NOMO-1 treated with DMSO at 0.1 percent for 48 hours (cell line): ENCODE measurements around the gene HEY2.
"Not testable (repeated sequence)": the region's sequence is repeated elsewhere in the genome, so short reads cannot be mapped to it uniquely, and the experiment has no call there.

ENCODE experiments used
- DNase-seq: peaks from one replicate; lab custom pipeline; 2025; ENCODE audit not compliant: unreplicated experiment; lab: John Stamatoyannopoulos, UW

The HEY2 gene

DNA sequence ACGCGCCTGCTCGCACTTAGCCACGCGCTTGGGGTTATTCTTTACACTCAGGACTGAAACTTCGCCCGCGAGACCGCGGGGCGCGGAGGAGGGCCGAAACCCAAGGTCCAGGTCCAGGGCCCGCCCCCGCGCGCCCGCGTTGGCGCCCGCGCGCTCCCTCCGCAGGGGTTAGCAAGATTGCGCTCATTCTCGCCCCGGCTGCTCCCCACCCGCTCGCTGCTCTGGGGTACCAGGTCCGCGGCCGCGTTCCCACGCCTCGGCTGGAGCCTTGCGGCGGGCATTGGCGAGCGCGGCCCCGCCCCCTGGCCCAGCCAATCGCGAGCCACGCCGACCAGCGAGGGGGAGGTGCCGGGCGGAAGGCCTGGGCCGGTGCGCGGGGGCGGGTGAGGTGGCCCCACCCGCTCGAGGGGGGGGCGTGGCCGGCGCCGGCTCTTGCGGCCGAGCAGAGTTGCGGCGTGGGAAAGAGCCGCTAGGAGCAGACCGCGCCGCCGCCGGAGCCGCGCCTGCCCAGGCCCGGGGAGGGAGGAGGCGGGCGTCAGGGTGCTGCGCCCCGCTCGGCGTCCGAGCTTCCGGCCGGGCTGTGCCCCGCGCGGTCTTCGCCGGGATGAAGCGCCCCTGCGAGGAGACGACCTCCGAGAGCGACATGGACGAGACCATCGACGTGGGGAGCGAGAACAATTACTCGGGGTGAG is at the start of gene HEY2:
Gene HEY2, plus strand, starts transcription at position 460 of the 692 bp plus-strand sequence. Its CDS starts 145 bp downstream, at position 605.
- peak; percentile 81 for DNase-seq

DNA sequence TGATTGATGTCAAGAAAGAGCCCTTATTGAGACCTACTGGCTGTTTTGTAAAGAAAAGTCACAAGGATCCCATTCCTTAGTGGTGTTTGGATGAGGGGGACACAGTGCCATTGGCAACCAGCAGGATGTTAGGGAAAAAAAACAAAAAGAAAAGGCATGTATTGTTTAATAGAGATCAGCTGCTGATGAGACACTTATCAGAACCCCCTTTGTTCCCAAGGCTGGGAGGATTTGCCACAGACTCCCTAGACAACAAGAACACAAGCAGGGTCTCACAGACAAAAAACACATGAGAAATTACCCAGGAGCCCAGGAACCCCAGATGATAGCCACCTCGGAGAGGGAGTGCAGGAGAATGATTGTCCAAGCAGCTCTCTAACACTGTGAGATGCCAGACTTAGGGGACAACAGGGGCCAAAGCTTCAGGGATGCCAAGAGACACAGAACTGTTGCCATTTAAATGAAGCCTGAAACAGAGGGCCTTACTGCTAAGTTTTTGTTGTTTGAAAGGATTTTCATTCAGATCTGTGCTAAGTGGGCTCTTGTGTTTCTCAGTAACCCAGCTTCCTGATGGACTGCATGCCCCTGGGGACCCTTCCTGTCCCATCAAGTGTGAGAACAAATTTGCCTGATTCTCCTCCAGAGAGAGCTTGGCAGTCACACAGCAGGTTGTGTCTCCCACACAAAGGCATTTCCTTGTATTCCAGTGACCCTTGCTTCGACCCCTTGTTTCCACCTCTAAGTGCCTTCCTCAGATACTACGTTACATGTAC is 48.7 kb upstream of the HEY2 start:
- no peak for DNase-seq

- DNase-seq = no peak
These were observed 48.1 kb upstream of the HEY2 start for GRCh38 chr6:125701354-125701668.

GRCh38 chr6:125703882-125704281 is 45.5 kb upstream of the HEY2 start:
- DNase-seq = not testable (repeated sequence)

DNA sequence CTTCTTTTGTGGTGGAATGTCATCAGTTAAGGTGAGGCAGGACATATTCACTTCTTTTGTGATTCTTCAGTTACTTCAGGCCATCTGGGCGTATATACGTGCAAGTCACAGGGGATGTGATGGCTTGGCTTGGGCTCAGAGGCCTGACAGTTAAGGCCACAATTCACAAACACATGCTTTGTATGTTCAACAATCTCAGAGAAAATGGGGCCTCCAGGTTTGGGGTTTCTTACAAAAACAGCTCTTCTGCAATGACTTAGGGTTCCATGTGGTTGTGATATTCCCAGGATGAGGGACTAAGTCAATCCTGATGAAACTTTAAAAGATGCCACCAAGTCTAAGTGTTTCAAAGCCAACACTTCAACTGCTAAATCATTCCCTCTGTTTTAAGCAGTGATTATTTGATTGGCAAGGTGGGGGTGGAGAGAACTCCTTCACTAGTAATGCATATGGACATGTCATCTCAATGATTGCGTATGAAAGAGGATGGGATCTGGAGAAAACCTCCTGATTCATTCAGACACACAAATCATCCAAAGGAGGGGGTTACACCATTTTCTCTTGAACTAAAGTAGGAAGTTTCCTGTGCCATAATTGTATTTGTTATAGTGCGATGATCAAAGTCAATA is 41.7 kb upstream of the HEY2 start:
- DNase-seq = no peak

DNA sequence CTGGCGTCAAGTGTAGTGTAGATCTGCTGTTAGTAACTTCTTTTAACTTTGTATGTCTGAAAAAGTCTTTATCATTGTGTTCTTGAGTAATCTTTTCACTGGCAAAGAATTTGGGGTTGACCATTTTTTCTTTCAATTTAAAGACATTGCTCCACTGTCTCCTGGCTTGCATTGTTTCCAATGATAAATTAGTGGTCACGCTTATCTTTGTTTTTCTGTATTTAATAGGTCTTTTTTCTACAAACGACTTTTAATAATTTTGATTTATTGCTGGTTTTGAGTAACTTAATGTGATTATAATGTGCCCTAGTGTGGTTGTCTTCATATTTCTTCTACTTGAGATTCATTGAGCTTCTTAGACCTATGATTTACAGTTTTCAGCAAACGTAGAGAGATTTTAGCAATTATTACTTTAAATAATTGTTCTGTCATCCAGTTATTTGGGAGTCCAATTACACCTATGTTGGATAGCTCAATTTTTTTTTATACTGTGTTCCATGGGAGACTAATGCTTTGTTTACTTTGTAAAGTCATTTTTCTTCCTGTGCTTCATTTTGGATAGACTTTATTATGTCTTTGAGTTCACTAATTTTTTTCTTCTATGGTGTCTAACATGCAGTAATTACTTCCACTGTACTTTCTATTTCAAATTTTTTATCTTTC is 38.3 kb upstream of the HEY2 start:
- no peak for DNase-seq

DNA sequence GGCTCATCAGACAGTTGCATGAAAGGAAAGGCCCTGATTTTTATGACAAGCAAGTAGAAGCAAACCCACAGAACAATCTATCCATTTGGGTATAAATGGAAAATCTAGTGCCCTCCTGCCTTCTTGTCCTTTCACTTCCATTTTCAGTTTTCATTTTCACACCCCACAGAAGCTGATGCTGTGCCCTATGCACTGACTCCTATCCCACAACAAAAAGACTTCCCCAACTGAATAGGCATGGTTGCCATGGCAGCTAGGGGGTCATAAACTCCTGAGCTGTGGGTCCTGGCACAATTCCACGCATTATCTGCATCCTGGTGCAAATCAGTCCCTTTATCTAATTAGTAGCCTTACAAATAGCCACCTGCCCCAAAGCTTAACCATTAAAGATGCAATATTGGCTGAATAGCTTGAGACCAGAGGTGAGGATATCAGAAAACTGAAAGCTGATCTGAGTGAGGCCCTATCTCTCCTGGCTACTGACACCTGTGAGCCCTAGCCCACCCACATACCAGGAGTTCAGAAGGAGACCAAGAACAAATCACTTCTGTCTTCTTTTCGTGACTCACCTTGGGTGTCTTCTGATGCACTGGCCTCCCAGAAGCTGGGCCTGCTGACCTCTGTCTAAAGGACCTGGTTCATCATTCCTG is 34.9 kb upstream of the HEY2 start:
- DNase-seq = no peak

DNA sequence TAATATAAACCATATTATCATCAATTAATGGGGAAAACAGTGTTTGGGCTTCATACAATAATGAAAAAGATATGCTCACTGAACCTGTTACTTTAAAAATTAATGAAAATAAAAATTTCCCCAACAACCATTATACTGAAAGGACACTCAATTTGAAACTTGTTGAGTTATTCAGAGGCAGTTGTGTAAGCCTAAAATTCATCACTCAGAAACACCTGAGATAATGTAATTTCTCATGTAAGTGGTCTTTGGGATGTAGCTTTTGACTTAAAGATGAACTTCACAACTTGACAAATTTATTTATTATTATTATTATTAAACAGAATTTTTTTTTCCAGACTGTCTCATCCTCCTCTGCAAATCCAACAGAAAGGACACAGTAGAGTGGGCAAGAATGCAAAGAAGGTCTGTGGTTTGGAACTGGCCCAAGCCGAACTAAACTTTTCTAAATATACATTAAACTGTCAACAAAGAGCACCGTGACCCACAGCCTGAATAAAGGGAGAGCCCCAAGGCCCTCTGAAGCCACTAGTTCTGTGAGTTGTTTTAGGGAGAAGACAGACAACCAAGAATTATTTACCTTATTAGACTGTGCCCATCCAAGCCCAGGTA is 32.2 kb upstream of the HEY2 start:
- no peak for DNase-seq

DNA sequence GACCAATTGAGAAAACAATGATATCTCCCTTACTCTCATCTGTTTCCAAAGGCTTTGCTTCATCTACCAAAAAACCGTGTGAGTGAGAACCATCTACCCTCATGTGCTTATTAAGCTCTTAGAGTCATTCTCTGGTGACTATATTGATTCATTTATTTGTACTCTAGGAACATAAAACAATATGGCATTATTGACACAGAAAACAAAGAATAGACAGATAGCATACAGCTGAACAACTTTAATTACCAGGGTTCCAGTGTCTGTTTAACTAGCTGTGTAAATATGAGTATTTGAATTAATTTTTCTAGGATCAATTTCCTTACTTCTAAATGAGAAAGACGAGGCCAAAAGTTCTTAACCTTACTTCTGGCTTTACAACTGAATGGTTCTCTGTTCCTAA is 31.3 kb upstream of the HEY2 start:
- DNase-seq = no peak

DNA sequence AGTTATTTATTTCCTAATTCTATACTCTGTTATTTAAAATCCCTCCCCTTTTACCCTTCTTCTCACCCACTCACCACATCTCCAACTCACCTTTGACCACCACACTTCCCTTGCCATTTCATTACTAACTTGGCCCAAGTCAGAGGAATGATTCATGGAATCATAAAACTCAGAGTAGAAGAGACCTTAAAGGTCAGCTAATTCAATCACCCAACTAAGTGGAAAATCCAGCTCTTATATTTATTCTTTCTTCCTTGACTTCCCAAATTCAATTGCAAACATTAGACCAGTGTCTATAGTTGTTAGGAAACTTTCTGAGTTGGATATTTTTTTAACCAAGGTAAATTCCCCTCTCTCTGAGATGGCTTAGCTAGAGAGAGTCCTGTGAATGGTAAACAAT is 26.5 kb upstream of the HEY2 start:
- no peak for DNase-seq

- no peak for DNase-seq
These were observed 22.2 kb upstream of the HEY2 start for GRCh38 chr6:125727216-125727615.

DNA sequence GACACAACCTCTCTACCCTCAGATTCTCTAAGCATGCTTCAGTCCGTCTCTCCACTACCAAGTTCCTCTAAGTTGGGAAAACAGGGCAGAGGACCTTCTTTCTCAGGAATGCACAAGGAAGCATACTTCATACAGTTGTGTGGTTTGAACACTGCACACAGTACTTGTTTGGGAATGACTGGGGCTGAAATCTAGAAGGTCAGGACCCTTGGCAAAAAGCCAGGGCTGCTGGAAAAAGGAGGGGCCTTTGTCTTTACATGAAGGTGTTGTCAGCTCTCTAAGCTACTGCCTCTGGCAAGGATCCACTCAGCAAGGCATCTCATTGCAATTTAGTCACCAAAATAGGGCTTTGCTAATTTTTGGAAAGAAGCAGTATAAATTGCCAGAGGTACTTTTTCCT is 20.7 kb upstream of the HEY2 start:
- DNase-seq = no peak

DNA sequence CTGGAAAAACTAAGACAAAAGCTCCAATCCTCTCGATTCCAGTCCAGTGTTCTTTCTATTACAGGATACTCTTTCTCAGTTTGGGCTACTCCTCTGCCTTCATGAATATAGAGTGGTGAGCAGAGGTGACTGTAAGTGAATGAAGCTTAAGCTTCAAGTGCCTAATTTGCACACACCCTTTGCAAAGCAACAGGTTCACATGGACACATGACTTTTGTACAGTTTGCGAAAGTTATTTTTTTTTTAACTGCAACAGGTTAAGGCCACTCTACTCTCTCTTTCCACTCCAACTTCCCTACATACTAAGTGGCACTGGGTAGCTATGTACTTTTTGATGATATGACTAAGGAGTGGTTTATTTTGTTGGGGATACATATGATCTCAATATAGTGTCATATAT is 19.4 kb upstream of the HEY2 start:
- no peak for DNase-seq

DNA sequence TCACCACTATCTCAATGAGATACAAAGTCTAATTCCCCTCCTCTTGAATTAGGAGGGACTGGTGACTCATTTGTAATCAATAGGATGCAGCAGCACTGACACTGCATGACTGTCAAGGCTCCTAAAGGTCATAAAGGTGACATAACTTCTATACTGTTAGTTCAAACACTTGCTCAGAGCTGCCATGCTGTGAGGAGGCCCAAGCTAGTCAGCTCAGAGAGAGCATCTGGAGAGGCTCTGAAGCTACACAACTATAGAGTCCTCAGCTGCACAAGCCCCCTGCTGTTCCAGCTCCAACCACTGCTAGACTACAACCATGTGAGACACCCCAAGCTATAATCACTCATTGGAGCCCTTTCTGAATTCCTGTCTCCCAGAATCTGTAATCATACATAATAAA is 17.0 kb upstream of the HEY2 start:
- no peak for DNase-seq

GRCh38 chr6:125733516-125734300 is 15.7 kb upstream of the HEY2 start:
- DNase-seq = no peak

GRCh38 chr6:125738276-125738675 is 11.2 kb upstream of the HEY2 start:
- no peak for DNase-seq

DNA sequence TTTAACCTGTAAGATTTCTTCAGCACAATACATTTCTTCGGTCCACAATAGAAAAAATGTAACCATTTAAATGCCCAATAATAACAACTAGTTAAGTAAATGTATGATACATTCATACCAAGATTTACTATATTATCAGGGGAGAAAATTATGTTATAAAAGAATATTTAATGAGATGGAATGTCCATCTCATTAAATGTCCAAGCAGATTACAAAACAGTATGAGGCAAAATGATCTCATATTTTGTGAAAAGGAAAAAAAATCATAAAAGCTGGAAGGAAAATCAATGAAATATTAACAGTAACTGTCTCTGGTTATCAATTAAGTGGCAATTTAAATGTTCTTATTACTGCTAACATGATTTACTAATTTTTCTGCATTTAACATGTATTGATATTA is 10.1 kb upstream of the HEY2 start:
- DNase-seq = no peak

GRCh38 chr6:125741336-125741735 is 8.1 kb upstream of the HEY2 start:
- DNase-seq = no peak

DNA sequence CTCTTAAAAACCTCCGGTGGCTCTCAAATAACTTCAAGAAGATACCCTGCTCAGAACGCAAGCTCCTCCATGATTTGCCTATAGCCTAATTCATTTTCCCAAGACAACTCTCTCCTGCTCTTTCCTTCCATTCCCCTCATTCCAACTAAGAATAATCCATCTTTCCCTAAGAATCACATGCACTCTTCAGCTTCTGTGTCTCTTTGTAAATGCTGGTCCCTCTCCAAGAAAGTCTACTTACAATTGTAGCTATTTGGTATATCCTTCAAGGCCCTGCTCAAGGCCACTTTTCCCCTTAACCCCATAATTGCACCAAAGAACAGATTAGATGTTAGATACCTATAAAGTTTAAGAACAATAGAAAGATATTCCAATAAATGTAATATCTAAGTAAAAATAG is 7.4 kb upstream of the HEY2 start:
- no peak for DNase-seq

- no peak for DNase-seq
These were observed 6.8 kb upstream of the HEY2 start for GRCh38 chr6:125742464-125743120.
